B cell (primary cell): ENCODE data around the gene CBX6. TPM values are rescaled to one million over a fixed set of nuclear protein-coding genes. Genes with fewer than 3 reads are reported as not detected.

Experiments used
- ATAC-seq: fragments of 200-7000 bp; cut with Tn5 transposase; one replicate; pipeline ENCODE4 v1.10.0; 2021; ENCODE audit warnings: low read depth, mild to moderate bottlenecking, moderate number of reproducible peaks, moderate library complexity
- CTCF ChIA-PET: fragments of 350-600 bp; sonication (Branson Sonifier 250); formaldehyde crosslinking; loops from one replicate; lab custom pipeline; 2021; ENCODE audit warnings: antibody characterized with exemption, inconsistent platforms; lab: Charles Lee
- POLR2A ChIA-PET: fragments of 350-600 bp; sonication (Branson Sonifier 250); formaldehyde crosslinking; loops from one replicate; lab custom pipeline; 2021; ENCODE audit warnings: antibody characterized with exemption; lab: Charles Lee
- DNase-seq: peaks from one replicate; pipeline ENCODE4 v3.0.0; 2013
- H2AFZ ChIP-seq: 2 replicates; pipeline ENCODE4 v1.6.1; 2012; ENCODE audit warnings: mild to moderate bottlenecking, low read depth, low read length; ENCODE audit not compliant: insufficient read depth, poor library complexity, severe bottlenecking
- H3K27ac ChIP-seq, 2 donors: 1 replicate in 1 of 2; 2 replicates in 1 of 2; pipeline ENCODE4 v1.5.1; 2012 to 2013; ENCODE audit warnings: low read length in 2 of 2, mild to moderate bottlenecking in 2 of 2, moderate library complexity in 1 of 2
- H3K27me3 ChIP-seq, 4 experiments: fragments of 200-600 bp in 1 of 4; sonication (generic) in 1 of 4; replicated peaks in 1 of 4; 1 replicate in 2 of 4; 2 replicates in 2 of 4; pipeline versions ENCODE4 v1.6.1 to v1.7.0; 2013 to 2016; ENCODE audit warnings: low read length in 3 of 4, mild to moderate bottlenecking in 2 of 4, mixed read lengths in 1 of 4, moderate library complexity in 1 of 4; ENCODE audit not compliant: insufficient read depth in 4 of 4, control insufficient read depth in 3 of 4; ENCODE audit errors: control extremely low read depth in 1 of 4
- H3K36me3 ChIP-seq, 2 experiments: replicated peaks in 1 of 2; 1 replicate in 1 of 2; 2 replicates in 1 of 2; pipeline versions ENCODE4 v1.6.1 to v1.7.1; 2013; ENCODE audit warnings: low read length in 1 of 2; ENCODE audit not compliant: insufficient read depth in 2 of 2, control insufficient read depth in 1 of 2; ENCODE audit errors: control extremely low read depth in 1 of 2, extremely low read depth in 1 of 2
- H3K4me1 ChIP-seq, 2 donors: fragments of 200-600 bp in 1 of 2; sonication (generic) in 1 of 2; 1 replicate in 1 of 2; 2 replicates in 1 of 2; pipeline versions ENCODE4 v1.5.1 to v1.6.1; 2013 to 2017; ENCODE audit warnings: low read length in 2 of 2; ENCODE audit not compliant: control insufficient read depth in 2 of 2, insufficient read depth in 2 of 2
- H3K4me2 ChIP-seq: replicated peaks from 2 replicates; pipeline ENCODE3; 2012; ENCODE audit warnings: mild to moderate bottlenecking, low read depth, low read length; ENCODE audit not compliant: poor library complexity, severe bottlenecking
- H3K4me3 ChIP-seq, 5 experiments: fragments of 200-600 bp in 1 of 5; sonication (generic) in 1 of 5; 1 replicate in 3 of 5; 2 replicates in 2 of 5; pipeline versions ENCODE4 v1.5.1 to v1.7.0; 2011 to 2016; ENCODE audit warnings: low read length in 4 of 5, mild to moderate bottlenecking in 4 of 5, low read depth in 2 of 5, control low read depth in 1 of 5, moderate library complexity in 1 of 5; ENCODE audit not compliant: insufficient read depth in 1 of 5; ENCODE audit errors: control extremely low read depth in 1 of 5, extremely low read depth in 1 of 5
- H3K79me2 ChIP-seq: fragments of 200-600 bp; sonication (generic); one replicate; pipeline ENCODE4 v1.6.0; 2016; ENCODE audit warnings: low read length; ENCODE audit not compliant: control insufficient read depth, insufficient read depth
- H3K9ac ChIP-seq: fragments of 200-600 bp; sonication (generic); 2 replicates; pipeline ENCODE4 v1.6.1; 2017; ENCODE audit warnings: mild to moderate bottlenecking, low read length, moderate library complexity
- H3K9me3 ChIP-seq, 3 donors: one replicate each; pipeline versions ENCODE4 v1.6.1 to v1.7.1; 2013; ENCODE audit warnings: low read length in 2 of 3; ENCODE audit not compliant: control insufficient read depth in 2 of 3, insufficient read depth in 1 of 3; ENCODE audit errors: control extremely low read depth in 1 of 3
- H4K20me1 ChIP-seq: 2 replicates; pipeline ENCODE4 v1.6.0; 2012; ENCODE audit warnings: mild to moderate bottlenecking, low read length; ENCODE audit not compliant: insufficient read depth, control insufficient read depth, poor library complexity, severe bottlenecking
- H3K27ac Mint-ChIP-seq: one replicate; pipeline ENCODE4 v1.8.0; 2021; ENCODE audit warnings: mixed read lengths
- H3K27me3 Mint-ChIP-seq: one replicate; pipeline ENCODE4 v1.8.0; 2021; ENCODE audit warnings: mixed read lengths
- H3K4me1 Mint-ChIP-seq: one replicate; pipeline ENCODE4 v1.8.0; 2021; ENCODE audit warnings: mixed read lengths
- H3K4me3 Mint-ChIP-seq: one replicate; pipeline ENCODE4 v1.8.0; 2021; ENCODE audit warnings: mixed read lengths
- H3K9me3 Mint-ChIP-seq: one replicate; pipeline ENCODE4 v1.8.0; 2022; ENCODE audit warnings: mixed read lengths; ENCODE audit not compliant: insufficient read depth
- CTCF ChIP-seq: fragments of 200-600 bp; IDR thresholded peaks from one replicate; pipeline ENCODE4 v1.8.0; 2022; ENCODE audit warnings: antibody characterized with exemption, mild to moderate bottlenecking
- EZH2 ChIP-seq: IDR thresholded peaks from 2 replicates; pipeline ENCODE4 v1.6.1; 2012; ENCODE audit warnings: borderline replicate concordance, low read depth, mild to moderate bottlenecking, moderate library complexity, low read length; ENCODE audit not compliant: insufficient read depth, poor library complexity, severe bottlenecking
- WGBS: methylation state at CpG from one replicate; pipeline ENCODE4 v1.1.5; 2013; ENCODE audit warnings: missing lambda C conversion rate; ENCODE audit not compliant: insufficient coverage; 5-methylcytosine and 5-hydroxymethylcytosine counted together
- intact Hi-C: fragments of 100-400 bp; cut with micrococcal nuclease; formaldehyde crosslinking; loops from one replicate; pipeline ENCODE4 v1.10.0; 2022
- polyA plus RNA-seq: library from polyadenylated mRNA; depleted of rRNA; stranded (reverse); fragments of >200 nt; gene quantifications from 2 replicates; pipeline ENCODE4 v1.2.3, GENCODE V29; 2012
- total RNA-seq, 2 donors: library from RNA; stranded (reverse); fragments of 120-200 nt in 1 of 2; gene quantifications; 1 replicate in 1 of 2; 2 replicates in 1 of 2; pipeline versions ENCODE4 v1.2.3 to v1.2.4, GENCODE V29; 2013 to 2022

Gene CBX6
- total and polyA plus RNA-seq, 2 donors (not counting 1 experiment from before 2014, with no cell fraction given), result 14.9 to 55.1 TPM

- Mint-ChIP-seq H3K9me3 (no peaks in the 10 kb centered on the region), H3K27me3 (peaks cover 19% of the 10 kb centered on the region), H3K27ac (no peak overlapping the region), H3K4me1 (no peaks in the 10 kb centered on the region), H3K4me3 (no peak overlapping the region)
- ATAC-seq (no peak), DNase-seq (no peak)
- Histone ChIP-seq H3K27me3 (no peaks in the 10 kb centered on the region), H3K9ac (no peak overlapping the region), H3K4me1 (no peaks in the 10 kb centered on the region), H3K4me2 (no peak overlapping the region), H3K36me3 (no peaks in the 10 kb centered on the region), H2AFZ (no peak overlapping the region), H3K79me2 (no peaks in the 10 kb centered on the region), H3K4me3 (no peak overlapping the region), H3K9me3 (peaks cover 0 to 11% (median 0%) of the 10 kb centered on the region in 3 donors), H4K20me1 (no peaks in the 10 kb centered on the region), H3K27ac (no peak overlapping the region)
- 92% methylated on average over 13 of the region's 17 CpGs for WGBS
- TF ChIP-seq CTCF (no peak), EZH2 (no peak)
- POLR2A ChIA-PET, result no interaction called here
- intact Hi-C loops, result no loop called here
- CTCF ChIA-PET, result interaction anchor here (1.3 kb wide), 1 partner anchor 10 kb away, joined by 4 read pairs; no protein-coding TSS in a partner anchor
These were observed 41.8 kb downstream of the CBX6 start for GRCh38 chr22:38830026-38830844.

GRCh38 chr22:38829485-38829884 is 42.5 kb downstream of the CBX6 start:
- Mint-ChIP-seq H3K4me3 (no peak overlapping the region), H3K27ac (no peak overlapping the region), H3K27me3 (peaks cover 16% of the 10 kb centered on the region), H3K9me3 (no peaks in the 10 kb centered on the region), H3K4me1 (no peaks in the 10 kb centered on the region)
- Histone ChIP-seq H3K36me3 (no peaks in the 10 kb centered on the region), H3K4me3 (no peak overlapping the region), H3K4me2 (no peak overlapping the region), H4K20me1 (no peaks in the 10 kb centered on the region), H3K79me2 (no peaks in the 10 kb centered on the region), H3K9ac (no peak overlapping the region), H3K27ac (no peak overlapping the region), H2AFZ (no peak overlapping the region), H3K27me3 (no peaks in the 10 kb centered on the region), H3K4me1 (no peaks in the 10 kb centered on the region), H3K9me3 (peaks cover 0 to 11% (median 0%) of the 10 kb centered on the region in 3 donors)
- no peak for TF ChIP-seq CTCF
- no peak for TF ChIP-seq EZH2
- intact Hi-C loops, result no loop called here
- WGBS, result 80% methylated on average over 4 of the region's 4 CpGs
- POLR2A ChIA-PET, result no interaction called here
- ATAC-seq, result no peak
- DNase-seq, result no peak
- CTCF ChIA-PET, result interaction anchor here (1.3 kb wide), 1 partner anchor 9 kb away, joined by 4 read pairs; no protein-coding TSS in a partner anchor
